Mucosa of gallbladder (tissue), 1 donor: Measurements from ENCODE around the gene PLSCR2. TPM values are rescaled to one million over a fixed set of nuclear protein-coding genes. Genes with fewer than 3 reads are reported as not detected.
"Not testable (repeated sequence)": the region's sequence is repeated elsewhere in the genome, so short reads cannot be mapped to it uniquely, and the experiment has no call there.

Experiments
- DNase-seq: peaks from one replicate; pipeline ENCODE4 v3.0.0-alpha.2; 2020; ENCODE audit warnings: low spot score
- total RNA-seq: library from RNA; stranded (reverse); gene quantifications from one replicate; pipeline ENCODE4 v1.2.1, GENCODE V29; 2021
- donor health status: DM: no; HTN: no; CAD: no.

Gene PLSCR2
- total RNA-seq, 1 donor from 2014 or later, result 0.35 TPM

DNA sequence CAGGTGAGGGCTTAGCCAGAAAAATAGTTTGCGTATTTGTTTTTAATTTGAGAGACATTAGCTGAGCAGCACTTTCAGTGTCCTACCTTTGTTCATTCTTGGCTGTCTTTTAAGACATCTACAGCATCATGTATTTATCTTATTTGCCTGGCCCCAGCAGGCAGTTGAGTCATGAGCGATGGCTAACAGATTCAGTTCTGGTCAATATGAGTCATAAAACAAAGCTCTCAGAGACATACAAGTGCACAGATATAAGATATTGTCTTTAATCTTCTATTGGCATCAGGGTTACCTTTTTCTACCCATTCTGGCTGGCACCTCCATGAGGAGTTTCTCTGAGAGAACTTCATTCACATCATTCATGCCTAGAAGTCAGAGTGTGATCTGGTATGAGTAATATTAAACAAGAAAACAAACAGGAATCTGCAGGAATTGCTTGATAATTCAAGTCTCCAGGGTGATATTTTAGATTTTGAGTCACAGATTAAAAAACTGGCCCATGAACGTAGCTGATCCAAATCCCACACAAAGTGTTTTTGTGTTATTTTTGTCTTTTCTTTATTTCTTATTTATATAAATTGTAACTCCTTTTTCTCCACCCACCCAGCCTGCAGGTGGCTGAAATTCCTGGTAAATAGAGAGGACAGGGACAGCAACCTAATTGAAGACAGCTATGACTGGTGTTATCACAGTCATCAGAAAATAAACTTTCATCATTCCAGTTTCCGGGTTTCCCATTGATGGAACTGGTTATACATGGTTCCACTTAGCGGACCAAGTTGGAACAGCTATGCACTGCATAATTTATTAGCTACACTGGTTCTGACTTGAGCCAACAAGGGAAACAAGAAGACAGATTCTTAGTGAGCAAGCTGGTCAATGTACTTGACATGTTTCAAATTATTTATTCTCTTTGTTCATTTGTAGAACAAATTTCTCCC lies 47.3 kb downstream of the PLSCR2 start:
- no peak for DNase-seq

DNA sequence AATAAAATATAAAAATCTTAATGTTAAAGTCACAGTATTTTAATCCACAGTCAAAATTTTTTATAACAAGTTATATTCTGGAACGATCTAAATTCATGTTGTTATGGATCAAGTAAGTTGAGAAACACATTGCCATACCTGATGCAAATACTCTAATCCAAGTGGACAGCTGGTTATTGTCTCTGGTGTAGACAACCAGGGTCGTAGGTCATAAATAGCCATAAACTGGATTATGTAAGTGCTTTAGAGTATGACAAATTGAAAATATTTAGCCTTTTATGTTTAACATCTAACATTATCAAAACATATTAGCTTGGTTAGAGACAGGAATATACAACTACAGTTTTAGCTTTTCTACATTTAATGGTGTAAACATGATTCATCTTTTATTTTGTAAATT lies 53.0 kb downstream of the PLSCR2 start:
- no peak for DNase-seq

DNA sequence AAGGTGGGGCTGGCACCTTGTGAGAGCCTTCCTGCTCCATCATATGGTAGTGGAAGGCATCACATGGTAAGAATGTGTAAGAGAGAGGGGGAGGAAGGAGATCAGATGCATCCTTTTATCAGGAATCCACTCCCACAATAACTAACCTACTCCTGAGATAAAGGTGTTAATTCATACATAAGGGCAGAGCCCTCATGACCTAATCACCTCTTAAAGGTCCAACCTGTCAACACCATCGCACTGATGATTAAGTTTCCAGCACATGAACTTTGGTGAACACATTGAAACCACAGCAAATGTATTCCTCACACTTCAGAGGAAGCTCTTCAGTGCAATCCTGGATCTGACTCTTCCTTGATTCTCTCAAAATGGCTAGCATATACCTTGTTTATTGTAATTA lies 55.4 kb downstream of the PLSCR2 start:
- DNase-seq, result no peak

DNA sequence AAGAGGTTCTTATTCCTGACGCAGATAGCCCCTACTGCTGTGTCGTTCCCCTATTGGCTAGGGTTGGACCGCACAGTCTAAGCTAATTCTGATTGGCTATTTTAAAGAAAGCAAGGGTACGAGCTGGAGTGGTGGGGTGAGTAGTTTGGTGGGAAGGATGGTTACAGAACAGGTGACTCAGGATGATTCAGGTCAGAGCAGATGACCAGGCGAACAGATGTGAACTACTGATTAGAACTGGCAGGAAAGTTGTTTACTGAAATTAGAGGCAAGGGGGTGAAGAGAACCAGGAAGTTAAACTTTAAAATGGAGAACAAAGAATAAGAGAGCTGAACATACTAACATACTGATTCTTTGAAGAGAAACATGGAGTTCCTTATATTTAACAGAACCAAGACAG lies 56.6 kb downstream of the PLSCR2 start:
- not testable (repeated sequence) for DNase-seq

DNA sequence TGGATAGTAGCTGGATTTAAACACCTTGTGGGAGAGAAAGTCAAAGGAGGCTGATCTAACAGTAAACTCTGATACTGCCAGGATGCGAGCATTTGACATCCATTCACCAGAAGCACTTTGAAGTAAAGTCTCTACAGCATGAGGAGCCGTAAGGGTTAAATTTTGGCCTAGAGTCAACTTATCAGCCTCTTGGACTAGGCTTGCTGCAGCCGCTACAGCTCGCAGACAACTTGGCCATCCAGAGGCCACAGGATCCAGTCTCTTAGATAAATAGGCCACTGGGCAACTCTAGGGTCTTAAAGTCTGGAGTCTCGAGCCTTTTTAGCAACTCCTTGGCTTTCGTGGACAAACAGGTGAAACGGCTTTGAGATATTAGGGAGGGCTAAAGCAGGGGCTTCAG lies 61.4 kb downstream of the PLSCR2 start:
- no peak for DNase-seq

DNA sequence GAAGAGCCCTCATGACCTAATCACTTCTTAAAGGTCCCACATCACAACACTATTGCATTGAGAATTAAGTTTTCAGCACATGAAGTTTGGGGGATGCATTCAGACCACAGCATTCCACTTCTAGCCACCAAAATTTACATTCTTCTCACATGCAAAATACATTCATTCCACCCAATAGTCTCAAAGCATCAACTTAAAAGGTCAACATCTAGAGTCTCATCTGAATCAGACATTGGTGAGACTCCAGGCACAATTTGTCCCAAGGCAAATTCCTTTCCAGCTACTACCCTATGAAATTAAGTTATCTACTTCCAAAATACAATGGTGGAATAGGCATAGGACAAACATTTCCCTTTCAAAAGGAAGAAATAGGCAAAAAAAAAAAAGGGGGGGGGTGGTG lies 64.9 kb downstream of the PLSCR2 start:
- no peak for DNase-seq

DNA sequence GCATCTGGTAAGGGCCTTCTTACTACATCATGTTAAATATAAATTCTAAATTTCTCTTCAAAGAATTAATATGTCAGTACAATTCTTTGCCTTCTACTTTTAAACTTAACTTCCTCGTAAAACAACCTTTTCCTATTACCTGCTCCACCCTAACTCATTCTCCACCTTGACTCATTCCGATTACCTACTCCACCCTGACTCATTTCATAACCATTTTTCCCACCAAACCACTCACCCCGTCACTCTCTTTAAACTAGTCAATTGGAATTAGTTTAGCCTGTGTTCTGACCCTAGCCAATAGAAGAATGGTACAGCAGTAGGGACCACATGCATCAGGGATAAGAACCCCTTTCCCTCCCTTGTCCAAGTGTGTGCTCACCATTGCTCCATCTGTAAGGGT lies 65.6 kb downstream of the PLSCR2 start:
- no peak for DNase-seq

DNA sequence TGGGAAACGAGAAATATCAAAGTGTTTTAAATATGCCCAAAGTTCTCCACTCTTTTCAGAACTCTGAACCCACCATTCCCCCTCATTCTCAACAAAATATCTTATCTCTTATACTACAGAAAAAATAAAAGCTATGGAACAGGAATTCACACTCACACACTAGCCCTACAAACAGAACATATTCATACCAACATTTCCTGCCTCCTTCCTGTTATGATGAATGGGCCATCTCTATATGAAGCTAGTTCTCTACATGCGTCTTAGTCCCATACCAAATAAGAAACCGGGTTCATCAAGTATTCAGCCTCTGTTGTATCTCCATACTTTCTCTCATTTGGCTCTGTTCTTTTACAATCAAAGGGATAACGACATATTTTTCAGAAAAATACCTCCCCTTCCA lies 72.6 kb downstream of the PLSCR2 start:
- no peak for DNase-seq

DNA sequence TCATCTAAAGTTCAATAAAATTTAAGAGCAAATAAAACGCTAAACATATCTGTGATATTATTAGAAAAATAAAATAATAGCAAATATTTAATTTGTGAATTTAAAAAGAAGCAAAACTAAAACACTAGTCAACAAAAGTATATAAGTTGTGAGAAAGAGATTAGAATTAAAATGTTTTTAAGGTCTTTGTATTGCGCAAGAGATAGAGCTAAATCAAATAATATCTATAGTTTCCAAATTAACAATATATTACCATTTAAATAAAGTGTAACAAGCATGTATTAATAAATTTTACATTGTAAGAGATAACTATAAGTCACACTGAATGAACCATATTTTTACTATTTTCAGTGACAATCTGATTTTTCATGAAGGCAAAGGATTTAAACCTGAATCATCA lies 74.2 kb downstream of the PLSCR2 start:
- no peak for DNase-seq

DNA sequence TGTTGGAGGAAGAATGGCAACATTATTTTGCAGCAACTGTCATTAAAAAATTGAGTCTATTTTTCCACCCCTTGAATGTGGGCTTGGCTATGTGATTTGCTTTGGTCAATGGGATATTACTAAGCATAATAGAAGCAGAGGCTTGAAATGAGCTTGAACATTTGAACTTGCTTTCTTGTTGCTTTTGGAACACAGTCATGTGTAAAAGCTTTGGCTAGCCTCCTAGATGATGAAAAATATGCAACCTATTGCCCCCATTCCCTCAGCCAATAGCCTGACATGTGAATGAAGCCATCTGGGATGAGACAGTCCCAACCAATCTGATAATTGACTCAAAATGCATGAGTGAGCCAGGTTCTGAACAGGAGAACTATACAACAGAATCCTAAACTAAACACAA lies 78.4 kb downstream of the PLSCR2 start:
- peak; percentile 16 for DNase-seq

DNA sequence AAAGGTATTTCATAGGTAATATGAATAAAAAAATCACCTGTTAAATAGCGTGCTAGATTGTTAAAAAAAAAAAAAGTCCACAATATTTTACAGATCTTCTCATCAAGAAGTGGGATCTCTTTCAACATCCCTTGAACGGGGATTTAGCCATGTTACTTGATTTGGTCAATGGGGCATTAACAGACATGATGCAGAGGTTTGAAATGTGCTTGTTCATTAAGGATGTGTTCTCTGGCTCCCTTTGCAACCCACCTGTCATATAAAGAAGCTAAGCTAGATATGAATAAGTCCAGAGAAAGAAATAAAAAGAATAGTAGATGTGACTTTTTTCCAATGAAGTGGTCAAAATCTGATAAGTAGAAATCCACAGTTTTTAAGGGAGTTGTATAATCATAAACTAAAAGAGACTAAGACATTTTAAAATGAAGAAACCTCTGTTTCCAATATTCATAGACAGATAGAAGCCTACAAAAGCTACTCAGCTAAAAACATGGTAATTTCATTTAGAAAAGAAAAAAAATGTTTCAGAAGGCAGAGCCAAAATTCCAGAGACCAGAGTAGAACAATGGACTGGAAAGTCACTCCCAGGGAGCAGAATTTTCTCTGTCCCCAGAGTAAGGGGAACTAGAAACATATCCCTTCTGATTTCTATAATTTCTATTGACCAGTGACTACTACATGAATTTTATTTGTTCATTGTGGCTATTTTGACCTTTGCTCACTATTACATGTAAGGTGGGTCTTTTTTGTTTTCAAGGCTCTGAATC lies 79.2 kb downstream of the PLSCR2 start:
- no peak for DNase-seq

DNA sequence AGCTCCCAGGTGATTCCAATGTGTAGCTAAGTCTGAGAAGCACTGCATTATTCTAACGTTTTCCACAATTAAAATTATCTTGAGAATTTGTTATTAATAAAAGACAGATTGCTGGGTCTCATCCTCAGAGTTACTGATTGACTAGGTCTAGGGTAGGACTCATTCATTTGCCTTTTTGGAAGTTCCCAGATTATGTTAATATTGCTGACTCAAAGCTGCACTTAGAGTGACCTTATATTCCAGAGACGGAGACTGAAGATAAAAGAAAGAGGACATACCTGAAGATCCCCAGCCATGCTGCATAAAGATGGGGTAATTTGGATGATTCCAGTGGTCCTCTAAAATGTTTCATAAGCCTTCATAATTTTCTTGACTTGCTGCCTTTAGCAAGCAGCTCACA lies 81.8 kb downstream of the PLSCR2 start:
- DNase-seq, result no peak

DNA sequence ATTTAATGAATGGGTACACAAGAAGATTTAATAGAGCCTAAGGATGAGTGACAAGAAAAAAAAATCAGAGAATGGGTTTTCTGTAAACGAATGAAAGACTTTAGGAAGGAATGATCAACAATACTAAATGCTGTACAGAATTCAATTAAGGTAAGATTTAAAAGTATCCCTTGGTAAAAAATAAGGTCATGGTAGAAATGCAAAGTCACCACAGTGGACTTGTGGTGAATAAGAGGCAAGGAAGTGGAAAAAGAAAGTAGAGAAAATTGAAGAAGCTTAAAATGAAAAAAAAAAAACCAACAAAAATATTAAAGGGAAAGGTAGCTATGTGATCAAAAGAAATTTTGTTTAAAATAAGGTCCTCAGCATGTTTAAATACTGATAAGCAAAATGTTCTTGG lies 82.4 kb downstream of the PLSCR2 start:
- DNase-seq, result no peak

DNA sequence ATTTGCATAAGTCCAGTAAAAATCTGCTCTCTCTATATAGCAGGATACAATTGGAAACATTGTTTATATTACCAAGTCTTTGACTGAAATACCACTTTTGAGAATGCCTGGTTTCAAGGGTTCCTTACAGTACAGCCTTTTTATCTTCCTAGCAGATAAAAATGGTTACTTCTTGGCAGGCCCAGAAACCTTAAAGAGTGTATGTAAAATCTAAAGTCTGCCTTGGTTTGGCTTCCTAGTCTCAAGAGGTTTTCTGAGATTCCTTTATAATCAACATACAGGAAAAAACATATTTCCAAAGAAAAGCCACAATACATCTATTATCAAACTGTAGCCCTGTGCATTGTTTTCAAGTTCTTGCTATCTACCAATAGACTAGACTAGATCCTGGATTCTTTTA lies 84.6 kb downstream of the PLSCR2 start:
- DNase-seq, result no peak

Other genes starting within 250 kb of the PLSCR2 start
- gene PLSCR4, start 218.5 kb downstream of the PLSCR2 start, total RNA-seq, result 47.3 TPM
- 70.3 TPM for gene PLSCR1, start 75.0 kb upstream of the PLSCR2 start, total RNA-seq
- not detected for gene PLSCR5, start 135.8 kb upstream of the PLSCR2 start, total RNA-seq